Neural progenitor cell (in vitro differentiated cells): Measurements from ENCODE around the gene CAMSAP1. TPM values are rescaled to one million over a fixed set of nuclear protein-coding genes. Genes with fewer than 3 reads are reported as not detected.

Experiments
- DNase-seq: peaks from one replicate; pipeline ENCODE4 v3.0.0-alpha.2; 2016; ENCODE audit warnings: low spot score
- H2AFZ ChIP-seq: fragments of 200-600 bp; sonication (generic); replicated peaks from 2 replicates; pipeline ENCODE4 v1.6.1; 2016; ENCODE audit warnings: antibody characterized with exemption
- H3F3A ChIP-seq: fragments of 200-600 bp; sonication (generic); 2 replicates; pipeline ENCODE4 v1.6.1; 2016; ENCODE audit warnings: antibody characterized with exemption, low read depth
- H3K27ac ChIP-seq: fragments of 200-600 bp; sonication (generic); 2 replicates; pipeline ENCODE4 v1.5.1; 2016; ENCODE audit warnings: mild to moderate bottlenecking
- H3K27me3 ChIP-seq: fragments of 200-600 bp; sonication (generic); 2 replicates; pipeline ENCODE4 v1.6.1; 2016; ENCODE audit warnings: mild to moderate bottlenecking, moderate library complexity
- H3K36me3 ChIP-seq: fragments of 200-600 bp; sonication (generic); 2 replicates; pipeline ENCODE4 v1.5.1; 2016
- H3K4me1 ChIP-seq: fragments of 200-600 bp; sonication (generic); 2 replicates; pipeline ENCODE4 v1.6.1; 2016; ENCODE audit warnings: mixed run types
- H3K4me2 ChIP-seq: fragments of 200-600 bp; sonication (generic); 2 replicates; pipeline ENCODE4 v1.6.1; 2016
- H3K4me3 ChIP-seq: fragments of 200-600 bp; sonication (generic); 2 replicates; pipeline ENCODE4 v1.5.1; 2016
- H3K79me2 ChIP-seq: fragments of 200-600 bp; sonication (generic); 2 replicates; pipeline ENCODE4 v1.6.1; 2016; ENCODE audit warnings: low read depth
- H3K9ac ChIP-seq: fragments of 200-600 bp; sonication (generic); 2 replicates; pipeline ENCODE4 v1.6.1; 2016
- H3K9me3 ChIP-seq: fragments of 200-600 bp; sonication (generic); 2 replicates; pipeline ENCODE4 v1.5.1; 2016; ENCODE audit warnings: low read depth
- H4K20me1 ChIP-seq: fragments of 200-600 bp; sonication (generic); 2 replicates; pipeline ENCODE4 v1.6.1; 2016; ENCODE audit warnings: low read depth
- H3K27ac Mint-ChIP-seq: 3 replicates; pipeline ENCODE4 v1.8.0; 2021; ENCODE audit warnings: mixed read lengths
- H3K27me3 Mint-ChIP-seq: 2 replicates; pipeline ENCODE4 v1.8.0; 2022; ENCODE audit warnings: low read depth, mild to moderate bottlenecking, inconsistent platforms, moderate library complexity, mixed read lengths; ENCODE audit not compliant: insufficient read depth
- H3K36me3 Mint-ChIP-seq: 3 replicates; pipeline ENCODE4 v1.8.0; 2021; ENCODE audit warnings: mixed read lengths
- H3K4me1 Mint-ChIP-seq: 3 replicates; pipeline ENCODE4 v1.8.0; 2021; ENCODE audit warnings: mixed read lengths
- H3K4me3 Mint-ChIP-seq: 3 replicates; pipeline ENCODE4 v1.8.0; 2021; ENCODE audit warnings: mild to moderate bottlenecking, moderate library complexity, mixed read lengths
- H3K9me3 Mint-ChIP-seq: 3 replicates; pipeline ENCODE4 v1.8.0; 2020; ENCODE audit warnings: mixed read lengths
- EZH2 ChIP-seq: fragments of 200-600 bp; sonication (generic); IDR thresholded peaks from 2 replicates; pipeline ENCODE4 v1.6.1; 2017; ENCODE audit warnings: antibody characterized with exemption, mild to moderate bottlenecking, moderate library complexity
- EZH2phosphoT487 ChIP-seq: fragments of 200-600 bp; sonication (generic); IDR thresholded peaks from 2 replicates; pipeline ENCODE4 v1.6.1; 2017; ENCODE audit warnings: antibody characterized with exemption
- total RNA-seq: library from RNA; depleted of rRNA; stranded (reverse); fragments of >200 nt; gene quantifications from 2 replicates; pipeline ENCODE4 v1.2.3, GENCODE V29; 2015; ENCODE audit warnings: low replicate concordance
- TF ChIP-seq, protein P1 (sequence below): fragments of 200-600 bp; sonication (generic); IDR thresholded peaks from 2 replicates; pipeline ENCODE4 v1.5.1; 2017; ENCODE audit warnings: antibody characterized with exemption, mild to moderate bottlenecking

CAMSAP1 gene
- total RNA-seq, 1 donor from 2014 or later, result 39.3 TPM

DNA sequence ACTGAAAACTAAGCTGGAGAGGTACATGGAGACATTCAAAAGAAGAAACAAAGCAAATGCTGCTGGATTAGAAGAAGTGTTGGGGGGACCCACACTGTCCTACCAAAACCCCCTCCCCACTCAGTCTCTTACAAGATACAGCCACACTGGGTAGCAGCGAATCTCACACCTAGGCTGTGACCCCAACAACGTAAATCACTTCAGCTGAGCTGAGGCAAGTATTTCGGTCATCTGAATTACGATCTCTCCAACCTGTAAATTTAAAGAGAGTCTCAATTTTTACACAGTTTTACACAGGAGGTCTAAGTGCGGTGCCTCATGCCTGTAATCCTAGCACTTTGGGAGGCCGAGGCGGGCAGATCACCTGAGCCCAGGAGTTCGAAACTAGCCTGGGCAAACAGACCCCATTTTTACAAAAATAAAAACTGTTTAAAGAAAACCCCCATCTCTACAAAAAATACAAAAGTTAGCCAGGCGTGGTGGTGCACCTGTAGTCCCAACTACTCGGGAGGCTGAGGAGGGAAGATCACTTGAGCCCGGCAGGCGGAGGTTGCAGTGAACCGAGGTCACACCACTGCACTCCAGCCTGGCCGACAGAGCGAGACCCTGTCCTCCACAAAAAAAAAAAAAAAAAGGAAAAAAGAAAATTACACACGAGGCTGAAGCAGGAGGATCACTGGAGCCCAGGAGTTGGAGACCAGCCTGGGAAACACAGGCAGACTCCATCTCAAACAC, 3.4 kb downstream of the CAMSAP1 start:
- Histone ChIP-seq H3K9ac (no peak overlapping the region), H4K20me1 (peaks cover 52% of the 10 kb centered on the region)
- H3K27ac Mint-ChIP-seq, result no peak overlapping the region

GRCh38 chr9:135903358-135903656, 4.0 kb downstream of the CAMSAP1 start:
- no peak for TF ChIP-seq EZH2phosphoT487
- Histone ChIP-seq H3K4me1 (peaks cover 29% of the 10 kb centered on the region), H2AFZ (no peak overlapping the region), H3K27ac (no peak overlapping the region), H4K20me1 (peaks cover 52% of the 10 kb centered on the region), H3K4me2 (peak overlapping the region; percentile 60), H3F3A (peaks cover 10% of the 10 kb centered on the region), H3K9me3 (peaks cover 7% of the 10 kb centered on the region), H3K4me3 (peak overlapping the region; percentile 20), H3K36me3 (peaks cover 7% of the 10 kb centered on the region), H3K79me2 (peaks cover 90% of the 10 kb centered on the region), H3K27me3 (no peaks in the 10 kb centered on the region), H3K9ac (no peak overlapping the region)
- Mint-ChIP-seq H3K27me3 (no peaks in the 10 kb centered on the region), H3K9me3 (peaks cover 59% of the 10 kb centered on the region), H3K4me1 (peaks cover 15% of the 10 kb centered on the region), H3K4me3 (no peak overlapping the region), H3K27ac (no peak overlapping the region), H3K36me3 (peaks cover 67% of the 10 kb centered on the region)
- DNase-seq, result peak; percentile 20

More for the DNA sequence above, 3.4 kb downstream of the CAMSAP1 start:
- Histone ChIP-seq H3F3A (peaks cover 16% of the 10 kb centered on the region), H3K79me2 (peaks cover 90% of the 10 kb centered on the region), H3K4me2 (peak overlapping the region; percentile 60), H3K9me3 (peaks cover 2% of the 10 kb centered on the region), H3K27ac (no peak overlapping the region), H3K36me3 (peaks cover 2% of the 10 kb centered on the region), H3K4me3 (peak overlapping the region; percentile 20), H2AFZ (no peak overlapping the region), H3K4me1 (peaks cover 35% of the 10 kb centered on the region), H3K27me3 (no peaks in the 10 kb centered on the region)
- H3K27me3 Mint-ChIP-seq, result no peaks in the 10 kb centered on the region
- no peak for DNase-seq
- H3K36me3 Mint-ChIP-seq, result peaks cover 67% of the 10 kb centered on the region
- peaks cover 61% of the 10 kb centered on the region for H3K9me3 Mint-ChIP-seq
- TF ChIP-seq, protein P1, sequence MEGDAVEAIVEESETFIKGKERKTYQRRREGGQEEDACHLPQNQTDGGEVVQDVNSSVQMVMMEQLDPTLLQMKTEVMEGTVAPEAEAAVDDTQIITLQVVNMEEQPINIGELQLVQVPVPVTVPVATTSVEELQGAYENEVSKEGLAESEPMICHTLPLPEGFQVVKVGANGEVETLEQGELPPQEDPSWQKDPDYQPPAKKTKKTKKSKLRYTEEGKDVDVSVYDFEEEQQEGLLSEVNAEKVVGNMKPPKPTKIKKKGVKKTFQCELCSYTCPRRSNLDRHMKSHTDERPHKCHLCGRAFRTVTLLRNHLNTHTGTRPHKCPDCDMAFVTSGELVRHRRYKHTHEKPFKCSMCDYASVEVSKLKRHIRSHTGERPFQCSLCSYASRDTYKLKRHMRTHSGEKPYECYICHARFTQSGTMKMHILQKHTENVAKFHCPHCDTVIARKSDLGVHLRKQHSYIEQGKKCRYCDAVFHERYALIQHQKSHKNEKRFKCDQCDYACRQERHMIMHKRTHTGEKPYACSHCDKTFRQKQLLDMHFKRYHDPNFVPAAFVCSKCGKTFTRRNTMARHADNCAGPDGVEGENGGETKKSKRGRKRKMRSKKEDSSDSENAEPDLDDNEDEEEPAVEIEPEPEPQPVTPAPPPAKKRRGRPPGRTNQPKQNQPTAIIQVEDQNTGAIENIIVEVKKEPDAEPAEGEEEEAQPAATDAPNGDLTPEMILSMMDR, result no peak
- TF ChIP-seq EZH2phosphoT487 (no peak), EZH2 (no peak)
- peak overlapping the region; percentile 11 for H3K4me3 Mint-ChIP-seq
- H3K4me1 Mint-ChIP-seq, result peaks cover 21% of the 10 kb centered on the region

- Histone ChIP-seq H3K79me2 (peaks cover 92% of the 10 kb centered on the region), H3K4me1 (peaks cover 27% of the 10 kb centered on the region), H2AFZ (no peak overlapping the region), H3K36me3 (peaks cover 7% of the 10 kb centered on the region), H3K4me2 (peak overlapping the region; percentile 60), H3K27ac (no peak overlapping the region), H3F3A (peaks cover 10% of the 10 kb centered on the region), H3K9ac (no peak overlapping the region), H3K9me3 (peaks cover 7% of the 10 kb centered on the region), H4K20me1 (peaks cover 52% of the 10 kb centered on the region), H3K27me3 (no peaks in the 10 kb centered on the region), H3K4me3 (no peak overlapping the region)
- TF ChIP-seq EZH2 (no peak), EZH2phosphoT487 (no peak)
- TF ChIP-seq, protein P1, result no peak
- no peak for DNase-seq
- Mint-ChIP-seq H3K9me3 (peaks cover 63% of the 10 kb centered on the region), H3K27me3 (no peaks in the 10 kb centered on the region), H3K27ac (no peak overlapping the region), H3K4me1 (peaks cover 15% of the 10 kb centered on the region), H3K4me3 (no peak overlapping the region), H3K36me3 (peaks cover 71% of the 10 kb centered on the region)
Measured at GRCh38 chr9:135902655-135903357, 4.5 kb downstream of the CAMSAP1 start.

- H3K27ac Mint-ChIP-seq, result no peak overlapping the region
- H3K4me3 Mint-ChIP-seq, result no peak overlapping the region
- peaks cover 70% of the 10 kb centered on the region for H3K9me3 Mint-ChIP-seq
Measured at GRCh38 chr9:135901826-135902225, 5.5 kb downstream of the CAMSAP1 start.

More at GRCh38 chr9:135901826-135902225, 5.5 kb downstream of the CAMSAP1 start:
- Histone ChIP-seq H3K4me3 (no peak overlapping the region), H3K9ac (no peak overlapping the region), H3K36me3 (peaks cover 7% of the 10 kb centered on the region), H2AFZ (no peak overlapping the region), H3K79me2 (peaks cover 100% of the 10 kb centered on the region), H3K9me3 (peaks cover 7% of the 10 kb centered on the region), H4K20me1 (peaks cover 57% of the 10 kb centered on the region), H3K4me1 (peaks cover 27% of the 10 kb centered on the region), H3K27me3 (no peaks in the 10 kb centered on the region), H3K27ac (no peak overlapping the region), H3F3A (peaks cover 10% of the 10 kb centered on the region), H3K4me2 (no peak overlapping the region)
- TF ChIP-seq EZH2phosphoT487 (no peak), EZH2 (no peak)
- TF ChIP-seq, protein P1, result no peak
- Mint-ChIP-seq H3K36me3 (peaks cover 77% of the 10 kb centered on the region), H3K27me3 (no peaks in the 10 kb centered on the region), H3K4me1 (peaks cover 15% of the 10 kb centered on the region)
- no peak for DNase-seq
